ENCODE data around the gene ATRN.

GRCh38 chr20:3647473-3647872, 176.7 kb downstream of the ATRN start:
- no peak for TF ChIP-seq YY1 (IDR thresholded peaks at IDR 0.05; ENCODE audit: low read depth, low read length)
- no peak for TF ChIP-seq CTCF (IDR thresholded peaks at IDR 0.05; ENCODE audit: control extremely low read depth in 1 of 3, insufficient read depth in 1 of 3, low read depth in 1 of 3, low read length in 3 of 3)
- TF ChIP-seq JUND (IDR thresholded peaks at IDR 0.05; ENCODE audit: low read length), result no peak
- TF ChIP-seq ZNF274 (IDR thresholded peaks at IDR 0.05; ENCODE audit: borderline replicate concordance, extremely low read depth, low read length), result no peak
- no peak for TF ChIP-seq POLR2AphosphoS5 (IDR thresholded peaks at IDR 0.05; ENCODE audit: low read depth, low read length)
- TF ChIP-seq SP1 (IDR thresholded peaks at IDR 0.05; ENCODE audit: low read depth, low read length), result no peak
- TF ChIP-seq BCL11A (IDR thresholded peaks at IDR 0.05; ENCODE audit: low read depth in 2 of 2, low read length in 2 of 2), result no peak
- no peak for TF ChIP-seq SUZ12 (IDR thresholded peaks at IDR 0.05; ENCODE audit: low read length)
- TF ChIP-seq EZH2 (IDR thresholded peaks at IDR 0.05; ENCODE audit: low read depth, low read length, severe bottlenecking), result no peak
- TF ChIP-seq CHD2 (IDR thresholded peaks at IDR 0.05; ENCODE audit: low read length), result no peak

Measured in H1 (cell line).